Measurements from ENCODE around the gene RNF222. TPM values are rescaled to one million over a fixed set of nuclear protein-coding genes. Genes with fewer than 3 reads are reported as not detected.

RNF222 gene
- total and polyA plus RNA-seq, 2 of the 8 experiments (the other 6 are each of a cell fraction or from before 2014, with no cell fraction given) = not detected

DNA sequence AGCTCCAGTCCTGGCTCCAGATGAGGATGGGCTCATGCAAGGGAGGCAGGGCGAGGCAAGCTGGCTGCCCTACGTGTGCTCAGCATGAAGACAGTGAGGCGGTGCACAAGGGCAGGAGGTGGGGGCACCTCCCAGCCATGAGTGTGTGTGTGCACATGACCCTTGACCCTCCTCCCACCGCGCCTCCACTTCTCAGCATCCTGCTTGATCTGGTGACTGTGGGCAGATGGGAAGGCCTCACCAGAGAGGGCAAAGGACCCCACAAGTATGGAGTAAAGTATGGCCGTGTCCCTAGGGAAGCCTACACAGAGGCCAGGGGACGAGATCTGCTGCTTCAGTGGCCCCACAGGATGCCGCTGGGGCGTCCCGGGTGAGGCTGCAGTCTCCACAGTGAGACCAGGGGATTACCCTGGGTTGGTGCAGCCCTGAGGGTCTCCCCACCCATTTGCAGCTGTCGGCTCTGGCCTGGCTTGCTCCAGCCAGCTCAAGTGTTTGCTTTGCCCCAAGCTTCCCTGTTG lies 7.9 kb upstream of the RNF222 start:
- no peak overlapping the region for H3K4me3 ChIP-seq (ENCODE audit: extremely low read depth in 1 of 4, insufficient read depth in 2 of 4, low read depth in 3 of 4, low read length in 4 of 4)
- H3K23ac ChIP-seq (ENCODE audit: insufficient read length) = no peak overlapping the region
- peaks cover 0 to 10% (median 4%) of the 10 kb centered on the region in 4 experiments; a peak in 6 of 7 replicates for H3K4me1 ChIP-seq (replicated peaks in 1 of 4; ENCODE audit: control insufficient read depth in 3 of 4, insufficient read depth in 4 of 4, low read length in 3 of 4)
- WGBS, 2 experiments (ENCODE audit: extremely low coverage in 1 of 2, insufficient coverage in 1 of 2, insufficient read length in 1 of 2, insufficient replicate concordance in 2 of 2, low coverage in 1 of 2, low lambda C conversion rate in 2 of 2, missing lambda C conversion rate in 1 of 2) = 96% methylated on average over 9 of the region's 11 CpGs; no CpG with 5 or more reads in 1 of the 2 experiments
- no peak overlapping the region; the same call in 1 of the 2 replicates for H3K27ac ChIP-seq (ENCODE audit: low read depth, low read length)
- H4K20me1 ChIP-seq (replicated peaks in 1 of 2; ENCODE audit: control insufficient read depth in 1 of 2, insufficient read depth in 2 of 2, low read length in 2 of 2) = no peaks in the 10 kb centered on the region
- H3K14ac ChIP-seq (ENCODE audit: insufficient read length) = no peak overlapping the region
- no peaks in the 10 kb centered on the region for H3K79me2 ChIP-seq (ENCODE audit: control insufficient read depth in 1 of 2, insufficient read depth in 2 of 2, low read length in 2 of 2)
- H3K79me1 ChIP-seq (ENCODE audit: low read depth, low read length) = no peaks in the 10 kb centered on the region
- no peak overlapping the region for H2AFZ ChIP-seq (ENCODE audit: low read length)
- no peak overlapping the region; the same call in 1 of the 2 replicates for H2BK12ac ChIP-seq (ENCODE audit: low read depth, low read length)
- H2BK120ac ChIP-seq (replicated peaks; ENCODE audit: low read depth, low read length) = no peak overlapping the region
- ChIA-PET POLR2A (ENCODE audit: partially characterized antibody) (interaction anchor here (1.2 to 1.4 kb wide), 2 partner anchors 11 to 29 kb away, joined by 4 to 6 read pairs; partner anchors contain the start of gene KRABD2), CTCF (ENCODE audit: partially characterized antibody) (interaction anchor here (1.6 kb wide), 1 partner anchor 65 kb away, joined by 4 read pairs; no protein-coding TSS in a partner anchor)
- H4K91ac ChIP-seq (replicated peaks; ENCODE audit: insufficient read length, low read length) = no peak overlapping the region
- no peak overlapping the region for H2BK20ac ChIP-seq (ENCODE audit: low read length)
- no peak for FAIRE-seq
- no peak overlapping the region for H3K56ac ChIP-seq (replicated peaks; ENCODE audit: insufficient read length, low read depth, low read length)
- DNase-seq (ENCODE audit: low read depth in 1 of 2, low spot score in 2 of 2) = no peak
- no peak overlapping the region for H3K4me2 ChIP-seq (ENCODE audit: insufficient read depth in 1 of 2, low read depth in 2 of 2, low read length in 2 of 2)
- no peak overlapping the region for H3K4ac ChIP-seq (replicated peaks; ENCODE audit: insufficient read length, low read depth, low read length)
- no peak overlapping the region for H4K8ac ChIP-seq (ENCODE audit: extremely low read depth, insufficient read depth, low read length)
- no peak overlapping the region for H4K5ac ChIP-seq (ENCODE audit: insufficient read length, low read depth, low read length)
- H2AK5ac ChIP-seq (ENCODE audit: low read depth, low read length) = no peak overlapping the region
- H3K9ac ChIP-seq (replicated peaks in 1 of 4; ENCODE audit: extremely low read depth in 1 of 4, low read depth in 3 of 4, low read length in 3 of 4) = no peak overlapping the region
- H3K23me2 ChIP-seq (ENCODE audit: low read depth, low read length) = no peaks in the 10 kb centered on the region; the same call in 1 of the 2 replicates
- H3K27me3 ChIP-seq (replicated peaks in 1 of 4; ENCODE audit: control insufficient read depth in 3 of 4, extremely low read depth in 1 of 4, insufficient read depth in 3 of 4, low read length in 3 of 4) = no peaks in the 10 kb centered on the region
- no peaks in the 10 kb centered on the region for H3K9me3 ChIP-seq (ENCODE audit: insufficient read depth in 2 of 2, low read depth in 1 of 2, low read length in 1 of 2)
- H2BK5ac ChIP-seq (ENCODE audit: low read depth, low read length) = no peak overlapping the region
- H2BK15ac ChIP-seq (ENCODE audit: low read length) = peak overlapping the region; percentile 29; the same call in 1 of the 2 replicates
- no peaks in the 10 kb centered on the region for H3K36me3 ChIP-seq (ENCODE audit: control insufficient read depth in 2 of 4, insufficient read depth in 4 of 4, low read length in 3 of 4)
- no peak overlapping the region for H3K18ac ChIP-seq (ENCODE audit: extremely low read depth, low read length)
- TF ChIP-seq HDAC2 (IDR thresholded peaks at IDR 0.05; ENCODE audit: borderline replicate concordance in 1 of 2, low read depth in 2 of 2, low read length in 2 of 2) (no peak), POLR2A (IDR thresholded peaks at IDR 0.05; ENCODE audit: control extremely low read depth in 1 of 2, low read depth in 2 of 2, low read length in 2 of 2) (no peak), YY1 (IDR thresholded peaks at IDR 0.05; ENCODE audit: low read depth, low read length) (no peak), CHD1 (IDR thresholded peaks at IDR 0.05; ENCODE audit: low read depth, low read length) (no peak), BACH1 (IDR thresholded peaks at IDR 0.05; ENCODE audit: low read length) (no peak), RXRA (IDR thresholded peaks at IDR 0.05; ENCODE audit: insufficient read depth, low read depth, low read length) (no peak), JUN (IDR thresholded peaks at IDR 0.05; ENCODE audit: low read depth, low read length) (no peak), PHF8 (conservative IDR thresholded peaks at IDR 0.05; ENCODE audit: low read depth, low read length) (no peak), GTF2F1 (IDR thresholded peaks at IDR 0.05; ENCODE audit: borderline replicate concordance, low read depth, low read length) (no peak), KDM5A (IDR thresholded peaks at IDR 0.05; ENCODE audit: low read length) (no peak), HDAC6 (IDR thresholded peaks at IDR 0.05; ENCODE audit: low read depth, low read length) (no peak)
- TF ChIP-seq, protein P1, sequence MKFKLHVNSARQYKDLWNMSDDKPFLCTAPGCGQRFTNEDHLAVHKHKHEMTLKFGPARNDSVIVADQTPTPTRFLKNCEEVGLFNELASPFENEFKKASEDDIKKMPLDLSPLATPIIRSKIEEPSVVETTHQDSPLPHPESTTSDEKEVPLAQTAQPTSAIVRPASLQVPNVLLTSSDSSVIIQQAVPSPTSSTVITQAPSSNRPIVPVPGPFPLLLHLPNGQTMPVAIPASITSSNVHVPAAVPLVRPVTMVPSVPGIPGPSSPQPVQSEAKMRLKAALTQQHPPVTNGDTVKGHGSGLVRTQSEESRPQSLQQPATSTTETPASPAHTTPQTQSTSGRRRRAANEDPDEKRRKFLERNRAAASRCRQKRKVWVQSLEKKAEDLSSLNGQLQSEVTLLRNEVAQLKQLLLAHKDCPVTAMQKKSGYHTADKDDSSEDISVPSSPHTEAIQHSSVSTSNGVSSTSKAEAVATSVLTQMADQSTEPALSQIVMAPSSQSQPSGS (IDR thresholded peaks at IDR 0.05; ENCODE audit: low read length) = no peak

Data from H1 (cell line).